Endometrial microvascular endothelial cells (primary cell): ENCODE measurements around the gene DOK3. TPM values are rescaled to one million over a fixed set of nuclear protein-coding genes. Genes with fewer than 3 reads are reported as not detected.
"Not testable (repeated sequence)": the region's sequence is repeated elsewhere in the genome, so short reads cannot be mapped to it uniquely, and the experiment has no call there.

Experiments used
- in situ Hi-C: cut with HindIII; loops from 2 replicates; pipeline ENCODE4 v1.10.0; 2017; ENCODE audit warnings: low sequenced_read_pairs, low pct_unique_long_range_greater_than_20kb; ENCODE audit errors: inconsistent ontology term
- total RNA-seq: library from RNA; depleted of rRNA; stranded (reverse); fragments of >200 nt; gene quantifications from one replicate; pipeline ENCODE4 v1.2.3, GENCODE V29; 2015; ENCODE audit errors: inconsistent ontology term

Gene DOK3
- total RNA-seq, 1 donor from 2014 or later, result 3.0 TPM

DNA sequence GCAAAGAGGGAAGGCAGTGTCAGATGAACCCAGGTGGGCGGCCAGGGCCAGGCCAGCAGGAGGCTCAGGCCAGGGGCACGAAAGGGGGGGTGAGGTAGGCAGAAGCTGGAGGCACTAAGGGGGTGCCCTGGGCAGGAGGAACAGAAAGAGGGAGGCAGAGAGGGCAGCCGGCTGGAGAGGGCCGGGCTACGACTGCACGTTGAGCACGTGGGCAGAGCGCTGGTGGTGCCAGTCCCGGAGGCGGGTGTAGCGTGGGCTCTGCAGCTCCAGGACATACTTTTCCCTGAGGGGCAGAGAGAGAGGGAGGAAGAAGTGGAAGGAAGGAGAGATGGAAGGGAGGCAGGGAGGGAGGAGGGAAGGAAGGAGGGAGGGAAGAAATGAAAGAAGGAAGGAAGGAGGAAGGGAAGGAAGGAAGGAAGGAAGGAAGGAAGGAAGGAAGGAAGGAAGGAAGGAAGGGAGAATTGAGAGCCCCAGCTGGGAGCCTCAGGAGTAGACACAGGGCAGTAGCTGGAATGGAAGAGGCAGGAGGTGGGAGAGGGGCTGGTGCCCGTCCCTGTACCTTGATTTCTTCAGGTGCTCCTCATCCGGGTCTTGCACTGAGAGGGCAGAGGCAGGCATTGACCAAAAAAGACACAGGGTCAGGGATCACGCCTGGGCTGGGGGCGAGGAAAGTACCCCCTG is 19.2 kb downstream of the DOK3 start:
- in situ Hi-C loops, result no loop called here

DNA sequence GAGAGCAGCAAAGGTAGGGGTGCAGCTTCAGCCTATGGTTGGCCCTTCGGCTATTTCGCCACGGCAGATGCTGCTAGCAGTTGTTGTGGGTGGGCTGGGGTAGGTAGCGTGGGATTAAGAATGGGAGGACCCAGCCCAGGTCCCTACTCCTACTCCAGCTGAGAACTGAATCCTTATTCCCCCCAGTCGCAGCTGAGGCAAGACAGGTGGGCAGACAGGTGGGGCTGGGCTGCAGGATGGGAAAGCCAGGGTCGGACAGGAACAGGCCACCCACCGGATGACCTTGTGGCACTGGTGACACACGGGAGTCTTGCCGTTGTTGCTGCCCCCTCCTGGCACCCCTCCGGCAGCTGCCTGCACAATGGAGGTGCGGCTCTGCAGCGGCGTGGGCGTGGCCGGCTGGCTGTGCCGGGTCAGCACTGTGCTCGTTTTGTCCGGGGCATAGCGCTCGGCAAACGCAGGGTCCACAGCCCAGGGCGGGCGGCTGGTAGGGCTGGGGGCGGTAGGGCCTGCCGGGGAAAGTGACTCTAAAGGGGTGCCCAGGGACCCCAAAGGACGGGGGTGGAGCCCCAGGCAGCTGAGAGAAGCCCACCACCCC is 20.4 kb downstream of the DOK3 start:
- in situ Hi-C loops, result no loop called here

DNA sequence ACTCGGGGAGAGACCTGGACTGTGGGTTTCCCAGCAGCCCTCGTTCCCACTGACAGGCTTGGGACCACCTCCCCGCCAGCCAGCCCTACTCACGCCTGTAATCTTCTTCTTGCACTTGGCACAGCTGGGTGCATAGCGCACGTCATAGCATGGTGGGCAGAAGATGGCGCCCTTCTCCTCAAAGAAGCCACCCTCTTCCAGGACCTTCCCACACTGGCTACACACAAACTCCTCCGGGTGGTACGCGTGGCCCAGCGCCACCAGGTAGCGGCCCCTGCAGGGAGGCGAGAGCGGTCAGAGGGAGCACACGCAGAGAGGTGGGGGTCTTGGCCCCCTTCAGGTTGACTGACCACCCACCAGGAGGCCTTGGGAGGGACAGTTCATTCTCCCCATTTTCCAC is 21.7 kb downstream of the DOK3 start:
- in situ Hi-C loops, result no loop called here

DNA sequence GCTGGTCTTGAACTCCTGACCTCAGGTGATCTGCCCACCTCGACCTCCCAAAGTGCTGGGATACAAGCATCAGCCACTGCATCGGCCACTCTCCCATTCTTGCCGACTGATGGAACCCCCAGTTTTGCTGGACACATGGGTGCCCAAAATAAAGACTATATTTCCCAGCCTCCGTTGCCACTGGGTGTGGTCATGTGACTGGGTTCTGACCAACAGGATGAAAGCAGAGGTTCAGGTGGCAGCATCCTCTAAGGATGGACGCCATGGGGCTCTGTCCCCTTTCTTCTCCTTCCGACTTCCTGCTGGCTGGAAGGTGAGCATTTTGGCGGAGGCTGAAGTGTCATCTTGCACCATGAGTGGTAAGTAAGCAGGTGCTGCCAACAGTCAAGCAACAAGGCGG is 22.5 kb downstream of the DOK3 start:
- in situ Hi-C loops, result no loop called here

DNA sequence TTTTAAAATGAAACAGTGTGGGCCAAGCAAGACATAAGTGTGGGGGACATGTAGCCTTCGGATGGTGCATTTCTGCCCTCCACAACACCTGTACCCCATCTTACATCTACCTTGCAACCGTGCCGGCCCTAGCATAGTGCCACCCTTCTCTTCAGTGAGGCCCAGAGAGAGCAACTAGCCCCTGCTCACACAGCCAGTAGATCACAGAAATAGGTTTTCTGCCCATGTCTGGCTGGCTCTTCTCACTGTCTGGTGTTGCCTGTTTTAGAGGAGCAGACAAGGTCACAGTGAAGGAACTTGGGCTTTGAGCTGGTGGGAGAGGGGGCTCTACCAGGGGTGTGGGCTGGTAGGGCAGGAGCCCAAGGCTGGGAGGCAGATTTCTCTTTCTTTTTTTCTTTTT is 23.4 kb downstream of the DOK3 start:
- in situ Hi-C loops, result no loop called here

DNA sequence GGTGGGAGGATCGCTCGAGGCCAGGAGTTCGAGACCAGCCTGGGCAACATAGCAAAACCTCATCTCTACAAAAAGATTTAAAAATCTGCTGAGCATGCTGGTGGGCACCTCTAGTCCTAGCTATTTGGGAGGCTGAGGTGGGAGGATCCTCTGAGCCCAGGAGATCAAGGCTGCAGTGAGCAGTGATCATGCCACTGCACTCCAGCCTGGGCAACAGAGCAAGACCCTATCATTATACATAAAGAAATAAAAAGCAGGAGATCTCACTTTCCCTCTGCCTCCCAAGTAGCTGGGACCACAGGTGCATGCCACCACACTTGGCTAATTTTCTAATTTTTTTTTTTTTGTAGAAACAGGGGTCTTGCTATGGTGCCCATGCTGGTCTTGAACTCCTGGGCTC is 23.9 kb downstream of the DOK3 start:
- in situ Hi-C loops, result not testable (repeated sequence)

DNA sequence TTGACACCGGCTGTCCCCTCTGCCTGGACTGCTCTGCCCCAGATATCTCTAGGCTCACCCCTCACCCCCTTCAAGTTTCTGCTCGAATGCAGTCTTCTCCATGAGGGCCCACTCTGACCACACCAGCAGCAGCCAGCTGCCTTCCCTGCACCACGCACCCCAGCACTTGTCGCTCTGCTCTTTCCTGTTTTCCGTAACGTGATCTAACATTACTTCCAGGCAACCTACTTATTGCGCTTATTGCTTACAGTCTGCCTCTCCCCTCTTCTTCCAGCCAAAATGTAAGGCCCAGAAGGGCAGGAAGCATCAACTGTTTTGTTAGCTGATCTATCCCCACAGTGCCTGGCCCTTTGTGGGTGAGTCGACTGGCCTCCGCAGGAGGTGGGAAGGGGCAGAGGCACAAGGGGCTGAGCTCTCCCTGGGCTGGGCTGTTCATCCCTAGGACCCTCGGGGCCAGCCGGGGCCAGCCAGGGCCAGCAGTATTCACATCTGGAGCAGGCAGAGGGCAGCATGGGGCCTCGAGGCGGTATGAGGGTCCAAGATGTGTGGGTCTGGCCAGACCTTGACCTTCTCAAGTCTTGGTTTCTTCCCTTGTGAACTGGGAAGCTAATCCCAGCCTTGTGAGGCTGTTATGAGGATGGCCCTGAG is 24.6 kb downstream of the DOK3 start:
- in situ Hi-C loops, result no loop called here

DNA sequence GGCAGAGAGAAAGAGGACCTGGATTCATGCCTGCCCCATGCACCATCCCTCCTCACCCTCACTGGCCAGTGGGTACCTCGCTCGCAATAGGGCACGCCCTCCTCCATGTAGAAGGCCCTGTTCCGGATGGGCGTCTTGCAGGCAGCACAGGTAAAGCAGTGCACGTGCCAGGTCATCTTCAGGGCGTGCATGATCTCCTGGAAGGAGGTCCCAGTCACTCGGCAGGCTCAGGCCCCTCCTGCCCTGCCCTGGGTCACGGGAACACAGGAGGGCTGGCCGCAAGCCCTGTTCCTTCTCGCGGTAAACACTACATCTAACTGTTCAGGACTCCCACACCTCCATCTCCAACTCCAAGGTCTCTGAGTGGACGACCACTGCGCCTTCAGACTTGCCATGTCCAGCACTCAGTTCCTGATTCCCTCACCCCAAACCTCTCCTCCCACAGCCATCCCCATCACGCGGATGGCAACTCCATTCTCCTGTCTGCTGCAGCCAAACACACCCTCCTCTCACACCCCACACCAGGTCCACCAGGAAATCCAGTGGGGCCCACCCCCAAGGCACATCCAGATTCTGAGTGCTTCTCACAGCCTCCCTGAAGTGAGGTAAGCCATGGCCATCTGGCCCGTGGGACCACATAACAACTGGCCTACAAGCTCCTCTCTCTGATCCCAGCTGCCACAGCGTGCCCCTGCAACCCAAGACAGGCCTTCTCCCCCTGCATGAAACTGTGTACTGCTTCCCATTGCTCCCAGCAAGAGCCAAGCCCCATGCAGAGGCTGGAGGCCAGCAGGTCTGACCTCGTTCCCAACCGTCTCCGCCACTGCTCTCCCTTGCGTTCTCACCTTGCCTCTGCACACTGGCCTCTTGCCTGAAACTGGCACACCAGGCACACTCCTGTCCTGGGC is 25.4 kb downstream of the DOK3 start:
- in situ Hi-C loops, result no loop called here

DNA sequence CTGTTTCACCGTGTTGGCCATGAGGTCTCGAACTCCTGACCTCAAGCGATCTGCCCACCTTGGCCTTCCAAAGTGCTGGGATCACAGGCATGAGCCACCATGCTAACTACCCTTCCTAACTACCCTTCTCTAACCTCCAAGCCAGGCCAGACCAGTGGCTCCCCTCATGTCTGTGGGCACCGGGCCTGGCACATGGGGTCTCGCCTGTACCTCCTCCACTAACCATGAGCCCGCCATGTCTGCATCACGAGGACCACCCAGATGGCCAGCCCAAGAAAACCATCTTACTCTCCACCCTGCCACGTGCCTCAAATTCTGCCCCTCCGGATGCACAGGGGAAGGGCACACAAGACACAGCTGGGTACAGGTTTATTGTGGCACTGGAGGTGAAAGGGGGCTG is 26.6 kb downstream of the DOK3 start:
- in situ Hi-C loops, result no loop called here

DNA sequence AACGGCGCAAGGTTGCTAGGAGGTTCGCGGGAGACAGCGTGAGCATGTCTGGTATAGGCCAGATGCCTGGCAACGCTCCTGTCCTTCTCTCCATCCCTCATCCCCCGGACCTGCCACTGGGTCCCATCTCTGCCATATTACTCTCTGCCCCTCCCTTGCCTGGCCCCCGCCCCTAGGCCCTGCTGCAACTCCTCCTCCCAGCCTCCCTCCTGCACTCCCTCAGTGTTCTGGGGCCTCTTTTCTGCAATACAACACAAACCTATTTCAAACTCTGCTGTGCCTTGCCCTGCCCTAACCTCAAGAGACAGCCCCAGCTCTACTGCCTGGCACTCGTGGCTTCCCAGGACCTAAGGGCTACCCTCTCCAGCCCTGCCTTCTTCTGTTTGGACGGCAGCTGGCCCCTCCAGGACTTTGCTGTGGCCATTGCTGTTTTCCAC is 27.2 kb downstream of the DOK3 start:
- in situ Hi-C loops, result no loop called here

DNA sequence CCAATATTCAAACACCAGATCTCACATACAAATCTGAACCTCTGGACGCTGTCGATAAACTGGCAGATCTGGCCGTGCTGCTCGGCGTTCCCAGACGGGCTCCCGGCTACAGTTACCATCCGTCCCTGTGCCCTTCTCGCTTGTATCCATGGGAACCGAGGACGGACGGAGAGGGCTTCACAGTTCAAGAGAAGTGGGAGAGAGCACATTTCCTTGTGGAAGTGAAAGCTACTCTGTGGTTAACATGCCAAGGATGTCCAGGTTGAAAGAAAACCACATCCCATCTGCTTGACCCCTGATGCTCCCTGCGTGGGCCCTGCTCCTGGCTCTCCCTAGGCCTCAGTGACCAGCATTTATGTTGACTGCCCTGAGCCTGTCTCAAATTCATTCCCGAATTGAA is 29.9 kb downstream of the DOK3 start:
- in situ Hi-C loops, result no loop called here

DNA sequence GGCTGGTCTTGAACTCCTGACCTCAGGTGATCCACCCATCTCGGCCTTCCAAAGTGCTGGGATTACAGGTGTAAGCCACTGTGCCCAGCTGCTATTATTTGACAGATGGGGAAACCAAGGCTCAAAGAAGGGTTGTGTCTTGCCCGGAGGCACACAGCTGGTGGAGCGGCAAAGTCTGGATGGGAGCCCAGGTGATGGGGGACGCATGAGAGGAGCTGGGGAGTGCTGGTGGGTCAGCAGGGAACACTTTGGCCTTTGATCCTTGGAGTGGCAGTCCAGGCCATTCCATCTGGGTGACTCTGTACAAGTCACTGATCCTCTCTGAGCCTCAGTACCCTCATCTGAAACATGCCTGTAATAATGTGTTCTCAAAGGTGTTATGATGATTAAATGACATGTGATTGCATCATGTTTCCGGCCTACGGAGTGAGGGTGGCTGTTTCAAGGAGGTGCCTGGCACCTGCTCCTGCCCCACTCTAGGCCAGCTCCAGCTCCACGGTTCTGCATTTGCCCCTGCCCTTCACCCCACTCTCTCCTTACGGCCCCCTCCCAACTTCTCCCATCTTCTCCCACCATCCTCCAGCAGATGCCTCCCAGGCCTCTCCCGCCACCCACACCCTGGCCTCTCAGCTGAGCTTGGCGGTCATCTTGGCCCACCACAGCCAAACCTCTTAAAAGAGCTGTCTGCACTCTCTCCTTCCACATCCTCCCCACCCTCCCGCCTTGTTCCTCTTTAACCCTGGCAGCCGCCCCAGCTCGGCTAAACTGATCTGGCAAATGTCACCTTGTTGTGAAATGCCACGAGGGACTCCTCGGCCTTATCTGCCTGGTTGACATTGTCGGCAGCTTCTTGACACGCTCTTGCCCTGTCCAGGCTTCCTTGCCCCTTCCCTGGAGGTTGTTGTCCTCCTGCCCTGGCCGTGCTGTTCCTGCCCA is 30.6 kb downstream of the DOK3 start:
- in situ Hi-C loops, result no loop called here

DNA sequence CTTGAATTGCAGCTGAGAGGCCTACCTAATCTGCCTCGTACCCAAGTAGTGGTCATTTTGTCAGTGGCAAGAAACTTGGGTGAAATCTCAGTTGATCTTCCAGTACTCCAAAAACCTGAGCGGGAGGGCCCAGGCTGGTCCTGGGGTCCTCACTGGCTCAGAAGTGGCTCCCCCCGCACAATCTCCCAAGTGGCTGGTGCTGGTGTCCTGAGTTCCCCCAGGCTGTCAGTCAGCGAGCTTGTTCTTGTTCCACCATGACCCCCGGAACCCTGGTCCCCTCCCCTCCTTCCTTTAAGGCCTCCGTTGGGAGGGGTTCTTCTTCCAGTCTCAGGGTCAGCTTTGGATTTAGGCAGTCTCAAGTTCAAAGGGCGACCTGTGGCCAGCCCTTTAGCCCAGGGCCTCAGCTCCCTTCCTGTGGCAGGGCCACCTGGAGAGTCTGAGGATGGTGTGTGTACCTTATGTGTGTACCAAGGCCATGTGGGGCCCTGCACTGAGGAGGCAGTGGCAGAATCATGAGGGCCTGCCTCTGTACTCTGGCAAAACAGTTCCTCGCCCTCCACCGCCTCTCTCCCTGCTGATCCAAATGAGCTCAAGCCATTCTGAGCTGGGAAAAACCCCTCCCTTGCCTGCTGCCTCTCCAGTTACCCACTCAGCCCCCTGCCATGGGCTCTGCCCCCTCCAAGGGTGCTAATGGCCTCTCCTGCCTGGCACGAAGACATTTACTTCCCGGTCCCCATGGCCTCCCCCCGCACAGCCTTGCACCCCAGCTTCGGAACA is 31.7 kb downstream of the DOK3 start:
- in situ Hi-C loops, result no loop called here

DNA sequence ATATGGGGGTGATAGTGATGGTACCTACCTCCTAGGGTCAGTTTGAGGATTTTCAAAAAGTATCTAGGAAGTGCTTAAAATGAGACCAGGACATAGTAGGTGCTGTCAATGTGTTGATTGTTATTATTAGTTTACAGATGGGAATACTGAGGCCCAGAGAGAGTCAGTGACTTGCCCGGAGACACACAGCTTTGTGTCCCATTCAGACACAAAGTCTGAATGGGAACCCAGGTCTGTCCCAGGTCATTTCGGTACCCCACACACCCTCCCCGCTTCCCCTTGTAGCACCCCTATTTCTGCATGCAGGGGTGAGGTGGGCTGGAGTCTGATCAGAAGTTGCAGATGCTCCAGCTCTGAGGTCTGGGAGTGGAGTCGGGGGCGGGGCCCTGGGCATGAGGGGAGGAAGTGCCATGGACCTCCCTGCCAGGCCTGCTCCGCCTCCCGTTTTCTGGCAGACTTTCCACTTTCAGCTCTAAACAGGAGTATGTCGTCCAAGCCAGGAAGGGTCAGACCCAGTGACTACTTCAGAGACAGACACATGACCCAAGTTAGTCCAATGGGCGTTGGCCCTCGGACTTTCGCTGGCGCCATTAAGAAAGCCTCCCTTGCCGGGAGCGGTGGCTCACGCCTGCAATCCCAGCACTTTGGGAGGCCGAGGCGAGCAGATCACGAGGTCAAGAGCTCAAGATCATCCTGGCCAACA is 32.9 kb downstream of the DOK3 start:
- in situ Hi-C loops, result no loop called here

DNA sequence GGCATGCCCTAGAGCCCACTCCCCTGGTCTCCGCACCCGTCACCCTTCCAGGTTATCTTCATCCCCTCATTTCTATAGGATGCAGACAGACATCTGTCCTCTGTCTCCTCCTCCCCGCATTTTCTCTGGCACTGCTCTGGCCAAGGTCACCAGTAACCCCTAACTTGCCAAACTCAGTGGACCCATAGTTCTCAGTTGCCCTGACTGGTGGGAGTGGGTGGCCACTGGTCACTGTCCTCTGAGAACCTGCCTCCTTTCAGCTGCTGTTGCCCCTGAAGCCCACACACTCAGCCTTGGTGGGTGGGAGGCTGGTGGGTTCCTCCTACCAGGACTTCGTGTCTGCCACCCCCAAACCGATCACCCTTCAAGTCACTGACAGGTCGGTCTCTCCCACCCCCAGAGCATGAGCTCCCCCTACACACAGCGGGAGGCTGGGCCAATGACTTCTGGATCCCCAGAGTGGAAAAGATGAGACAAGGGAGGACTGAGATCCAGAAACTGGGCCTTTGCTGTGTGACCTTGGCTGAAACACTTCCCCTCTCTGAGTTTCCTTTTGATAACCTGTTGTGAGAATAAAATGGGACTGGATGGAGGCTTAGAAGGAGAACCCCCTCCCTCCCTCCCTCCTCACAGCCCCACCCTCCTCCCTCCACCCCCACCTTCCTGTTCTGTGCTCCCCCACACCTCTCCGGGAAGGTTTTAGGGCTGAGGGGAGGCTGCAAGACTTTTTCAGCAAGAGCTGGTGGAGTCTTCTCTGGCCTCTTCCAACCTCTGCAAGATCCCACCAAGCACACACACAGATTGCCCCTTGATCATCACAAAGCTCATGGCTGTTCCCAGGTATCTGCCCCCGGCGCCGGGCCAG is 33.8 kb downstream of the DOK3 start:
- in situ Hi-C loops, result no loop called here

DNA sequence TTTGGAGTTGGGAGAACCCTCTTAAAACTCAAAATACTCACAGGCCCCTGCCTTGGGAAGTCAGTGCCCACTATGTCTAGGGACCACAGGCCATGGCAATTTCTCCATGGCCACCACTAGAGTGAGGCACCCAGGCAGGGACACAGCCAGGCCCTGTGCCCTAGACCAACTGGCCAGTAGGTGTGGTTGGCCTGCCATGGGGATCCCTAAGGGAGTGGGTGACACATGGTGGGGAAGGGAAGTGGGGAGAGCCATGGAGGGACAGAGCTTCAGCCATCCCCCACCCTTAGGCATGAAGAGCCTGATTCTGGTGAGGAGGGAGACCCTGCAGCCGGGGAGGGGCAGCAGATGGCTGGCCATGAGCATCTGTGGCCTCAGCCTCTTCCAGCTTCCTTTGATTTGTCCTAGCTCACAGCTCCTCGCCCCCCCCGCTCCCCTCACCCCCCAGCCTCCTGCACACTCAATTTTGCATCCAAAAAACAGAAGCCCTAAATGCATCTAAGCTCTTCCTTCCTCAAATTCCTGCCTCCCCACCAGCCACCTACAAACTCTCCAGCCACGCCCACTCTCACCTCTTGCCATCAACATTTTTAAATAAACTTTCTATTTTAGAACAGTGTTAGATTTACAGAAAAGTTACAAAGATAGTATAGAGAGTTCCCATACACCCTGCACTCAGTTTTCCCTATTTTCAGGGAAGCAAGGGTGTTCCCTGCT is 34.6 kb downstream of the DOK3 start:
- in situ Hi-C loops, result no loop called here
